HG03558 (cell line): ENCODE measurements around the gene ARHGAP12.
"Not testable (repeated sequence)": the region's sequence is repeated elsewhere in the genome, so short reads cannot be mapped to it uniquely, and the experiment has no call there.

Experiments
- ATAC-seq: cut with Tn5 transposase; IDR thresholded peaks from one replicate; pipeline ENCODE4 v1.9.1; 2021; ENCODE audit warnings: moderate number of reproducible peaks; ENCODE audit not compliant: unreplicated experiment; ENCODE audit errors: extremely low read depth

ARHGAP12 gene, protein sequence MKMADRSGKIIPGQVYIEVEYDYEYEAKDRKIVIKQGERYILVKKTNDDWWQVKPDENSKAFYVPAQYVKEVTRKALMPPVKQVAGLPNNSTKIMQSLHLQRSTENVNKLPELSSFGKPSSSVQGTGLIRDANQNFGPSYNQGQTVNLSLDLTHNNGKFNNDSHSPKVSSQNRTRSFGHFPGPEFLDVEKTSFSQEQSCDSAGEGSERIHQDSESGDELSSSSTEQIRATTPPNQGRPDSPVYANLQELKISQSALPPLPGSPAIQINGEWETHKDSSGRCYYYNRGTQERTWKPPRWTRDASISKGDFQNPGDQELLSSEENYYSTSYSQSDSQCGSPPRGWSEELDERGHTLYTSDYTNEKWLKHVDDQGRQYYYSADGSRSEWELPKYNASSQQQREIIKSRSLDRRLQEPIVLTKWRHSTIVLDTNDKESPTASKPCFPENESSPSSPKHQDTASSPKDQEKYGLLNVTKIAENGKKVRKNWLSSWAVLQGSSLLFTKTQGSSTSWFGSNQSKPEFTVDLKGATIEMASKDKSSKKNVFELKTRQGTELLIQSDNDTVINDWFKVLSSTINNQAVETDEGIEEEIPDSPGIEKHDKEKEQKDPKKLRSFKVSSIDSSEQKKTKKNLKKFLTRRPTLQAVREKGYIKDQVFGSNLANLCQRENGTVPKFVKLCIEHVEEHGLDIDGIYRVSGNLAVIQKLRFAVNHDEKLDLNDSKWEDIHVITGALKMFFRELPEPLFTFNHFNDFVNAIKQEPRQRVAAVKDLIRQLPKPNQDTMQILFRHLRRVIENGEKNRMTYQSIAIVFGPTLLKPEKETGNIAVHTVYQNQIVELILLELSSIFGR

DNA sequence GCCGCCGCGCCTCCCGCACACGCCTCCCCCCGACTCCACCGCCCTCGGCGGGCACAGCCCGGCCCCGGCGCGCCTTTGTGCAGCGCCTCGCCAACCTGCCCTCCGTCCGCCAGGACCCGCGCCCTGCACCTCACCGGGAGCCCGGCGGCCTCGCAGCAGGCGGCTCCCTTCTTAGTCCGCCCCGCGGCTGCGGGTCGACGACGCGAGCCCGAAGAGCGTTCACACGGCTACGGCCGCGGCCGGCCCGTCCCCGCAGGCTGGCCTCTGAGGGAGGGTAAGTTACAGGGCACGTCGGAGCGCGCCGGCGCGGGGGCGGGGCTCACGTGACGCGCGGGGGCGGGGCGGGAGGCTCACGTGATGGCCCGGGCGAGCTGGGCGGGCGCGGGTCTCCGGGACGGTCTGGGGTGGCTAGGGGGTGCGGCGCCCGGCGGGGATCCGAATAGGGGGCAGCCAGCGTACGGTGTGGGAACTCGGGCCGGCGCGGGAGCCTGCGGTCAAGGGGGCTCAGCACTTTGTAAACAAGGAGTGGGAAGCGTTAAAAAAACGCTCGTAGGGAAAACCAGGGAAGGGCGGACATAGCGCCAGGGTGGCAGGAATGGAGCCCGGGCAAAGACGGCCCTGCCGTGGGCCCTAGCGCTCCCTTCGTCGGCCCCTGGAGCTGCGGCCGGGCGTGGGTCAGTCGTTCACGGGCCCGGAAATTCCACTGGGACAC is at the start of gene ARHGAP12:
Gene ARHGAP12 (minus strand): TSS at position 283 of the 712 bp plus-strand sequence. CDS start 19,976 bp downstream, outside the sequence.
- ATAC-seq, result peak; percentile 64

DNA sequence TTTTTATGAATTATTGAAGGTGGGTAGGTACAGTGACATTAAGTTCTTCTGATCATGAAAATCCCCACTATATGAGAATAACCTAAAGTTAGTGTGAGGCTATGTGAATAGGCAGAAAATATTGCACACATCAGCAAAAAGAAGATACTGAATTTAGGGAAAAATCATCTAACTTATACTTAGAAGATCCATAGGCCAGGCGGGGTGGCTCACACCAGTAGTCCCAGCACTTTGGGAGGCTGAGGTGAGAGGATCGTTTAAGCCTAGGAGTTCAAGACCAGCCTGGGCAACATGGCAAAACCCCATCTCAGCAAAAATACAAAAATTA is 49.5 kb upstream of the ARHGAP12 start:
- no peak for ATAC-seq

DNA sequence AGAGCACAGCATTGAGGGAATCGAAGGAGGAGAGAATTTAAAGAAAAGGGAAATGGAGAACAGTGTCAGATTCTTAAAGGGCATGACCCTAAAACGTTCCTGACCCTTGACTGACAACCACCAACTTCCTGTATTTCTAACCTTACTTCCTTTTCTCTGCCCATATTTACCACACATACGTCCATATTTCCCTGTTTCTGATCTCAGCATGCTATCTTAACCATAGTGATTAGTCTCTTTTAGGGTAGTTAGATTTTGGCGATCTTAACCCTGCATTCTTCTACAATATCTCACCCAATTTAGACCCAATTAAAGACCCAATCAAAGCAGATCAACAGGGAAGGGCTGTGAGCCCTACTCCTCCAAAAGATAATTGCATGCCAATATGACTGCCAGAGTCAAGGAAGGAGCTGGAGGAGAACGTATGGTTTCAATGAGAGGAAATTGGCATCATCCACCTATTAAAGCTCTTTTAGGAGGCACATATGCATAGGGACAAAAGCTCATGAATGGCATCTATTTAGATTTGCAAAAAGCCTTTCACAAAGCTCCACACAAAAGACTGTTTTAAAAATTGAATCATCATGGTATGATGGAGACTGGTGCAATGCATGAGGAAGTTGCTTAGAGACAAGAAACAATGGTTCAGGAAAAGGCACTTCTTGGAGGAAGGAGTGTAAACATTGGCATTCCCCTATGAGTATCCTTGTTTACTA is 49.0 kb upstream of the ARHGAP12 start:
- ATAC-seq, result no peak

DNA sequence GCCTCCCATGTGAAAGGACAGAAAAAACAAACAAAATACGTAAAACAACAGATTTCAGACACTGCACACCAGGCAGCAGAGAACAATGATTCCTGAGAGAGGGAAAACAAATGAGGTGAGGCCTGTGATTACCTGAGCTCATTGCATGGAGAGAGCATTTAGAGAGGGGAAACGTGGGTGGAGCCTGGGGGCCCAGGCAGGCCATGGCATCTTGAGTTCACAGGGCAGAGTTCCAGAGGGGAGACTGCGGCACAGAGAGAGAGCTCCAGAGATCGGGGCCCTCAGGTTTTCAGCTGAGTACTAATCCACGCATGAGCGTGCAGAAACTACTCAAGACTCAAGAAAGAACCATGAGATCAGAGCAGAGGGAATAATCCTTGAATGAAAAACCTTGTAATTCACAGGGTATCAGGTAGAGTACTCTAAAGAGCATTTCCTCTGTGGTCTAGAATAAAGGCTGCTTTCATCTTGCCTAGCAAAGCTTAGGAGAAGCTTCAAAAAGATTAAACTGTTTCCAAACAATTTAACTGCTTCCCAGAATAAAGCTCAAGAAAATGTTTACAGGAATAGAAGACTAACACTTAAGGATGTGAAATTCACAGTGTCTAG is 46.6 kb upstream of the ARHGAP12 start:
- ATAC-seq, result no peak

DNA sequence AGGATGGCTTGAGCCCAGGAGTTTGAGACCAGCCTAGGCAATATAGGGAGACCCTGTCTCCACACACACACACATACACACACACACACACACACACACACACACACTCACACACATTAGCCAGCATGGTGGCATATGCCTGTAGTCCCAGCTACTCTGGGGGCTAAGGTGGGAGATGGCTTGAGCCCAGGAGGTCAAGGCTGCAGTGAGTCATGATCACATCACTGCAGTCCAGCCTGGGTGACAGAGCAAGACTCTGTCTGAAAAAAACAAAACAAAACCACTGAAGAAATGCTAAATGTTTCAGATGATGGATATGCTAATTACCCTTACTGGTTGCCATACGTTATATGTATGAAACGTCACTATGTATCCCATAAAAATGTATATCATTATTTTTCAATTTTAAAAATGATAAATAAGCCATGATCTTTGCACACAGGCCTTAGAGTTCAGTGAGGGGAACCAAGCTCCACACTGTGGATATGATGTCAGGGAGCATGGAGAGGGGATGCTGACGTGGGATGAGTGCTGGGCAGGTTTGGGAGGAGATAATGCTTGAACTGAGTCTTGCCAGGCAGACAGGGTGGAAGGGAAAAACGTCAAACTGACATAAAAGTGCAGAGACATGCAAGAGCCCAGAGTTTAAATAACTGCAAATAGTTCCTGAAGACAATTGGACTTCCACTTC is 45.9 kb upstream of the ARHGAP12 start:
- ATAC-seq, result no peak

DNA sequence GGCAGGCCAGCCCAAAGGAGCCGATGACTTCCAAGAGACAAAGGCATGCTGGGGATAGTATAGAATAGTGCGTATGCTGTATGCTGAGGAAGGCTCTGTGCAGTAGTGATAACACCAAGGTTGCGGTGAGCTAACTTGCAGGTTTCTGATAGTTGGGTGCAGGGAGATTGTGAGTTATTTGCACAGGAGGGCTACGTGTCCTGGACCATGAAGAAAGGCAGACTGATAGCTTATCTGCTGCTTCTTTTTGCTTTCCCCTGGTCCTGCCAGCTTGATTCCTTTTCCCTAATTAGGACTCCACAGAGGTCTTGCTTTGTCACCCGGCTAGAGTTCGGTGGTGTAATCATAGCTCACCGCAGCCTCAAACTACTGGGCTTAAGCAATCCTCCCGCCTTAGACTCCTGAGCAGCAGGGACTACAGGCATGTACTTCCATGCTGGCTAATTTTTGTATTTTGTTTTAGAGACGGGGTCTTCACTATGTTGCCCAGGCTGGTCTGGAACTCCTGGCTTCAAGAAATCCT is 43.9 kb upstream of the ARHGAP12 start:
- ATAC-seq, result no peak

DNA sequence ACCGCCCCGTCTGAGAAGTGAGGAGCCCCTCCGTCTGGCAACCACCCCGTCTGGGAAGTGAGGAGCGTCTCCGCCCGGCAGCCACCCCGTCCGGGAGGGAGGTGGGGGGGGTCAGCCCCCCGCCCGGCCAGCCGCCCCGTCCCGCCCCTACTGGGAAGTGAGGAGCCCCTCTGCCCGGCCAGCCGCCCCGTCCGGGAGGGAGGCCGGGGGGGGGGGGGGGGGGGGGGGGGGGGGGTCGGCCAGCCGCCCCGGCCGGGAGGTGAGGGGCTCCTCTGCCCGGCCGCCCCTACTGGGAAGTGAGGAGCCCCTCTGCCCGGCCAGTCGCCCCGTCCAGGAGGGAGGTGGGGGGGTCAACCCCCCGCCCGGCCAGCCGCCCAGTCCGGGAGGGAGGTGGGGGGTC is 41.2 kb upstream of the ARHGAP12 start:
- not testable (repeated sequence) for ATAC-seq

DNA sequence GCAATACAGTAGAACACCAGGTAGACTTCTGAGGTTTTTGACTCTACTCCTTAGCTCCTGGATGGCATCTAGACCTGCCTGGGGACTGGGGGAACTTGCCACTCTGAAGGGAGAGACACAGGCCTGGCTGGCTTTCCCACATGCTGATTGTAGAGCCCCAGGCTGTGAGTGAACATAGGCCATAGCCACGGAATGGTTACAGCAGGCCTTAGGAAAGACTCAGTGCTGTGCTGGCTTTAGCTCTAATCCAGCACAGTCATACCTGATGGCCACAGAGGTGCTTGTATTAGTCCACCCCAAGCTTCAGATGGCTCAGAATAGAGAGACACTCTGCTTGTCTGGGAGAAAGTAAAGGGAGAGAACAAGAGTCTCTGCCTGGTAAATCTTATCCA is 35.0 kb upstream of the ARHGAP12 start:
- ATAC-seq, result no peak

DNA sequence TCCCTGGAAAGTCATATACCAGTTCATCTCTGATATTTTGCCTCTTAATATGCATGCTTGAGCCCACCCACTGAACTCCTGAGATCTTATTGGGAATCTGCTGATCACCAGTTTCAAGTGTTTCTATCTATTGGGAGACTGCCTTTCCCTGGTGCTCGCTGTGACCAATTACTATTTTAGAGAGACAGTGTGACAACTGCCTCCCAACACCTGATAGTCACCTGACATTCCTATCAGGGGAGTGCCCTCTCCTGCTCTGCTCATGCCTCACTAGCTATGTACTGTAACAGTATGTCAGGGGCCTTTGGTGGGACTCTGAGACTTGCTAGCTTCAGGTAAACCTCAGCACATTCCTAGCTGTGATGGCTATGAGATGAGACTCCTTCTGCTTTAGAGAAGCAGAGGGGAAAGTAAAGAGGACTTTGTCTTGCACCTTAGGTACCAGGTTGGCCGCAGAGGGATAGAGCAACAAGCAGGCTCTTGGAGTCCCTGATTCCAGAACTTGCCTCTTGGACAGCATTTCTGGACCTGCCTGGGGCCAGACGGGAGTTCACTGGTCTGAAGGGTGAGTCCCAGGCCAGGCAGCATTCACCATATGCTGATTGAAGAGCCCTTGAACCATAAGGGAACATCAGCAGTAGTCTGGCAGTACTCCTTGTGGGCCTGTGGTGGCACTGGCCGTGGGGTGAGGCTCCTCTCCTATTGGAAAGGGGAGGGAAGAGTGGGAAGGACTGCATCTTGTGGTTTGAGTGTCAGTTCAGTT is 34.4 kb upstream of the ARHGAP12 start:
- ATAC-seq, result no peak

DNA sequence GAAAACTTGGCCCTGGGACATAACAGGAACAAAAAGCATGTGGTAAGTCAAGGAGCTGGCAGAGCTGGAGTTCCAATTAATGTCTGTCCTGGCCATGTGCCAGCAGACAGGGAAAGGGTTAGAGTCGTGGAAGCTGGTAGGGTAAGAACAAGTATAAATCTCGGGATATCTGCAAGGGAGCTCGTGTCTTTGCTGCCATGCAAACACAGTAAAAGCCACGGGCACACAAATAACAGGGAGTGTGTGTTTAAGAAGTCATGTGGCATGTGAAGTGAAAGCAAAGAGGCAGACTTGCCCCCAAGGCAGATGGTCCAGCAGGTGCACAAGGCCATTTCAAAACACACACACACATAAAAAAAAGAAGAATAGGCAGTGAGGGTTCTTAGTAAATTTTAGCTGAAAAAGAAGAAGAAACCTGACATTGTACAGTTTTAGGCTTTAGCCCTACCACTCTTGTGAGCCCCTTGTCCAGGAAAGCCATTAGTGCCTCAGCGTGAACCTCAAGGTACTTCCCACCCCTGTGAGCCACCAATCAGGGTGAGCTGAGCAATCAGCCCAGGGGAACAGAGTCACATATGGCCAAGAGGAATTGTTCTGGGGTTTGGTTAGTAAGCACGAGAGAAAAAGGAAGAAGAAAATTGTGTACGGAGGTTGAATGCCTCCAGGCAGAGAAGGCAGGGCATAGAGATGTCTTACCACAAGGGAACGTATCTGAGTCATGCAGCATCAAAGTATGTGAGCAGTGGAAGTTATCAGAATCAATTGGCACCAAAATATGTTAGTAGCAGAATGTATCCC is 32.8 kb upstream of the ARHGAP12 start:
- peak; percentile 45 for ATAC-seq

DNA sequence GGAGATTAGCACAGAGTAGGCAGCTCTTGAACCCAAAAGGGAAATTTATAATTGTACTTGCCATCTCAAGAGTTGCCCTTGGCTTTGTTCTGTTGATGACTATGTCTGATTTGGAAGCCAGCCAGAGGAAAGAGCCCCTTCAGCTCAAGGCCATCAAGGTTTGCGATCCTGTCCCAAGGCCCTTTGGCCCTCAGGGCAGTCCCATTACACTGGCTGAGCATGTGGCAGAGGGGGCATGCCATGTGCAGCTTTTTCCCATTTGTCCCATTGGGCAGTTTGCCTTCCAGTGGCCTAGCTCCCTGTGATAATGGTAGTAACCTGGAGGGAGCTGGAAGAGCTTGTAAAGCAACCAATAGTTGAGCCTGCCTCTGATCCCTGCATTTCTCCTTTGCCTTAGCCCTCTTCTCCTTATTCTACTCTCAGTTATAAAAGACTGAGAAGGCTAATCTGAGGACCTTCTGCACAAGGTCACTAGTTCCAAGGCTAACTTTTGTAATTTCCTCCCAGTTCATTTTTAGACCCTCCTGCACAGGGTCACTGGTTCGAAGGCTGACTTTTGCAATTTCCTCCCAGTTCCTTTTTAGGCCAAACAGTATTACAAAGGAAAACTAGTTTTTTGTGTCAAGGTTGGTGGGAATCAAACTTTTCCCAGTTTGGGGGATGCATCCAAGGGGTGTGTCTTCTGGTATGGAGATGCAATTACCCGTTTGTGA is 31.0 kb upstream of the ARHGAP12 start:
- no peak for ATAC-seq

DNA sequence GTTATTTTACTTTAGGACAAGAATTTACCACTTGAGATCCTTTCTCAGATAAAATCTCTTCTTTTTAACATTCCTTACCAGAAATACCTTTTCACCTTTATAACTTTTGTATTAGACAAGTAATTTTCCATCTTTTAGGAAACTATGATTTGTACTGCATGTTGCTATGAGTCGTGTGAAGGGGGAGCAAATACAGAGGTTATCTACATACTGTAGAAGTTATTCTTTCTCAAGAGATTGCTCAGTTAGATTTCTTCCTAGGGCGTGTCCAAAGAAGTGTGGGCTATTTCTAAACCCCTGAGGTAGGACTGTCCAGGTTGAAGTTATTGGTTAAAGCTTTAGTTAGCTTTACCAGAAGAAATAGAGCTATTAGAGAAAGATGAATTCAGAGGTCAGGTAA is 30.2 kb upstream of the ARHGAP12 start:
- ATAC-seq, result no peak

DNA sequence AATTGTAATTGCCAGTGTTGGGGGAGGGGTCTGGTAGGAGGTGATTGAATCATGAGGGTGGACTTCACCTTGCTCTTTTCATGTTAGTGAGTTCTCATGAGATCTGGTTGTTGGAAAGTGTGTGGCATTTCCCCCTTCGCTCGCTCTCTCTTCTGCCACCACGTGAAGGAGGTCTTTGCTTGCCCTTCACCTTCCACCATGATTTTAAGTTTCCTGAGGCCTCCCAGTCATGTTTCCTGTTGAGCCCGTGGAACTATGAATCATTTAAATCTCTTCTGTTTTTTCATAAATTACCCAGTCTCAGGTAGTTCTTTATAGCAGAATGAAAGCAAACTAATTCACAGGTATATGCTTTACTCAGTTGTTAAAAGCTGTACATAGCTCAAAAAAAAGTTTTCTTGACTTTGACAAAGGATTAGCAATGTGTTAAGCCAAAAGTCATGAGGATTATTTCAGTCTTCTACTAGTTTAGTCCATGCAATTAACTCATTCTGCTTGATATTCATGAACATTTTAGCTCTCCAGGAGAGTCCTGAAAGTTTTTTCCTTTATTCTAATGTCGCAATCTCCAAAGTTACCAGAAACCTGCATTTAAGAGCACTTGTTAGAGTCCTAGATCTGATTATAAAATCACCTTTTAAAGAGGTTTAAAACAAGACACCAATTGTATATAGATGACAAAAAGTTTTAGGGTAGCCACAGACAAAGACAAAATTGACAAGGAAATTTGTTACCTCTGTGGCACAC is 27.7 kb upstream of the ARHGAP12 start:
- no peak for ATAC-seq

DNA sequence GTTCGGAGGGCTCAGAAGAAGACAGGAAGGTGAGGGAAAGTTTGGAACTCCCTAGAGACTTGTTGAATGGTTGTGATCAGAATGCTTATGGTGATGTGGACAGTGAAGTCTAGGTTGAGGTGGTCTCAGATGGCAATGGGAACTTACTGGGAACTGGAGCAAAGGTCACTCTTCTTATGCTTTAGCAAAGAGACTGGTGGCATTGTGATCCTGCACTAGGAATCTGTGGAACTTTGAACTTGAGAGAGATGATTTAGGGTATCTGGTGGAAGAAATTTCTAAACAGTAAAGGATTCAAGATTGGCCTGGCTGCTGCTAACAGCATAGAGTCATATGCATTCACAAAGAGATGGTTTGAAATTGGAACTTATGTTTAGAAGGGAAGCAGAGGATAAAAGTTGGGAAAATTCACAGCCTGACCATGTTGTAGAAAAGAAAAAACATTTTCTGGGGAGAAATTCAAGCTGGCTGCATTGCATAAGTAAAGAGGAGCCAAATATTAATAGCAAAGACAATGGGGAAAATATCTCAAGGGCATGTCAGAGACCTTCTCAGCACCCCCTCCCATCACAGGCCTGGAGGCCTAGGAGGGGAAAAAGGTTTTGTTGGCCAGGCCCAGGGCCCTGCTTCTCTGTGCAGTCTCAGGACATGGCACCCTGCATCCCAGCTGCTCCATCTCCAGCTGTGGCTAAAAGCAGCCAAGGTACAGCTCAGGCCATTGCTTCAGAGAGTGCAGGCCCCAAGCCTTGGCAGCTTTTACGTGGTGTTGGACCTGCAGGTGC is 26.0 kb upstream of the ARHGAP12 start:
- ATAC-seq, result no peak

DNA sequence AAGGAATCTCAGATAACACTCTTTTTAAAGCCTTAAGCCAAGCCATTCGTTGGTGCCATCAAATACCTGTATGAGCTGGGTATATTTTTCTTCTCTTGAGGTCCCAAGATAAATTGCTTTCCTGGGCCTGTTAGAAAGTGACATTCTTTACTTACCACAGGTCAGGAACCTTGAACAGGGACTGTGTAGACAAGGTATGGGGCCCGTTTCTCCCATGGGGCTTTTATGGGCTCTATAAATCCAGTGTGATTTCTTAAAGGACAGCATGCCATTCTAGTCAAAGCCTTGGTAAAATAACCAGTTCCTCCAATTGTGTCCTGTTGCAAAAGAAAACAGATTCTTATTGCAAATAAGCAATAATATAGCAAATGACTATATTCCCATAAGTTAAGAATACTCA is 24.8 kb upstream of the ARHGAP12 start:
- ATAC-seq, result no peak

DNA sequence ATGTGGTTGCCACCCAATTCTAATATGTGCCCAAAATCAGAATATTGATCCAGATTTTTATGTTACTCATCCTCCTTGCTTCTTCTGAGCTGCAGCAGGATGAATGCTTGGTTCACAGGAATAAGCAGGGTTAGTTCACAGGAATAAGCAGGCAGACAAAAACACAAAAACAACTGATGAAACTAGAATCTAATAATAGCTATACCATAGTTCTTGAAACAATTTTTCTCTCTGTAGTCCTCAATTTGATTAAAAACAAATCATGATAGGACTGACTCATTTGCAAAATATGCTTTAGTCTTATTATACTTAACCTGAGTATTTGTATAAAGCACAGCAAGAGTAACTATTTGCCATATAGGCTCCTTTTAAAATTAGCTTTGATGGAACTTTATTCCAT is 24.4 kb upstream of the ARHGAP12 start:
- ATAC-seq, result no peak
